ENCODE results near the gene DNAH2.

GRCh38 chr17:7841396-7841914, 123.9 kb downstream of the DNAH2 start:
- peak in 1 of 2 donors; percentile 30 for TF ChIP-seq CTCF (conservative IDR thresholded peaks at IDR 0.05 in 1 of 2, IDR thresholded peaks at IDR 0.05 in 1 of 2; ENCODE audit: extremely low read depth in 1 of 2, insufficient read depth in 1 of 2, low read depth in 1 of 2, low read length in 2 of 2)
- no peak for TF ChIP-seq EZH2 (IDR thresholded peaks at IDR 0.05; ENCODE audit: borderline replicate concordance, low read length)

All from mammary epithelial cell (primary cell).